ENCODE results near the gene PIN4.

- TF ChIP-seq, protein P1, sequence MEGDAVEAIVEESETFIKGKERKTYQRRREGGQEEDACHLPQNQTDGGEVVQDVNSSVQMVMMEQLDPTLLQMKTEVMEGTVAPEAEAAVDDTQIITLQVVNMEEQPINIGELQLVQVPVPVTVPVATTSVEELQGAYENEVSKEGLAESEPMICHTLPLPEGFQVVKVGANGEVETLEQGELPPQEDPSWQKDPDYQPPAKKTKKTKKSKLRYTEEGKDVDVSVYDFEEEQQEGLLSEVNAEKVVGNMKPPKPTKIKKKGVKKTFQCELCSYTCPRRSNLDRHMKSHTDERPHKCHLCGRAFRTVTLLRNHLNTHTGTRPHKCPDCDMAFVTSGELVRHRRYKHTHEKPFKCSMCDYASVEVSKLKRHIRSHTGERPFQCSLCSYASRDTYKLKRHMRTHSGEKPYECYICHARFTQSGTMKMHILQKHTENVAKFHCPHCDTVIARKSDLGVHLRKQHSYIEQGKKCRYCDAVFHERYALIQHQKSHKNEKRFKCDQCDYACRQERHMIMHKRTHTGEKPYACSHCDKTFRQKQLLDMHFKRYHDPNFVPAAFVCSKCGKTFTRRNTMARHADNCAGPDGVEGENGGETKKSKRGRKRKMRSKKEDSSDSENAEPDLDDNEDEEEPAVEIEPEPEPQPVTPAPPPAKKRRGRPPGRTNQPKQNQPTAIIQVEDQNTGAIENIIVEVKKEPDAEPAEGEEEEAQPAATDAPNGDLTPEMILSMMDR (IDR thresholded peaks at IDR 0.05; ENCODE audit: poor library complexity, severe bottlenecking): no peak
- TF ChIP-seq EP300 (conservative IDR thresholded peaks at IDR 0.05; ENCODE audit: poor library complexity, severe bottlenecking): no peak
- TF ChIP-seq TAF1 (IDR thresholded peaks at IDR 0.05; ENCODE audit: low read depth): no peak
Measured at GRCh38 chrX:72208126-72208800, 26.7 kb downstream of the PIN4 start.
